ENCODE data around the gene MRS2. TPM values are rescaled to one million over a fixed set of nuclear protein-coding genes. Genes with fewer than 3 reads are reported as not detected.

MRS2 gene
- total RNA-seq, 1 donor from 2014 or later, result 27.0 TPM

DNA sequence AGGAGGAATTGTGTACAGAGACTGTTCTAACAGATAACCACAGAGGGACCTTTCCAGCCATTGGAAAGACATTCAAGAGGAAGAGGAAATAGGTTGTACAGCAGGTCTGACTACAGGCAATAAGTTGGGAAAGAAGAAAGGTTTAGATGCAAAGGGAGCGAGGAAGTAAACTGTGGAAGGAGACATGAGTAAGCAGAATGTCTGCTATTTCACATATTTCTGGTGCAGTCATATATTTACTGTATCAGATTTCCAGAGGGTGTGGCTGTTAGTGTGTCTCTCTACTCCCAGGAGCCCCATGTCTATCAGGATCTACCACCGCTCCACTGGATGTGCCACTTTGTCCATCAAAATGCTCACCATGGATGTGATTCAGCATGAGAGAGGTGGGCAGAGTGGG, 25.9 kb downstream of the MRS2 start:
- DNase-seq (ENCODE audit: low spot score), result no peak

DNA sequence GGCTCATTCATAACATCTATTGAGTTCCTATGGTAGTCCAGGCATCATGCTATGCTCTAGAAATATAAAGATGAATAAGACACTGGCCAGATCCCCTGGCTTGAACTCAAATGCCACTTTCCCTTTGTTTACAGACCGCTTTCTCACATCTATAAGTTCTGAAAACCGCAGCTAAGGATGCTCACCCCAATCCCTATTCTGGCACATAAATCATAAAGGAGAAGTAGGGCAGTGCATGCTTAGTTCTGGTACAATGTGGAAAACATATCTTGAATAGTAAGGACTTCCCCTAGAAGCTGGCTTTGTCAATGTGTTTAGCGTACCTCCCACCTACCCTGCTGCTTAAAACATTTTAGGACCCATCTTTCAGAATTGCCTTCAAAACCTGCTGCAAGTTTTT, 26.4 kb downstream of the MRS2 start:
- no peak for DNase-seq (ENCODE audit: low spot score)

DNA sequence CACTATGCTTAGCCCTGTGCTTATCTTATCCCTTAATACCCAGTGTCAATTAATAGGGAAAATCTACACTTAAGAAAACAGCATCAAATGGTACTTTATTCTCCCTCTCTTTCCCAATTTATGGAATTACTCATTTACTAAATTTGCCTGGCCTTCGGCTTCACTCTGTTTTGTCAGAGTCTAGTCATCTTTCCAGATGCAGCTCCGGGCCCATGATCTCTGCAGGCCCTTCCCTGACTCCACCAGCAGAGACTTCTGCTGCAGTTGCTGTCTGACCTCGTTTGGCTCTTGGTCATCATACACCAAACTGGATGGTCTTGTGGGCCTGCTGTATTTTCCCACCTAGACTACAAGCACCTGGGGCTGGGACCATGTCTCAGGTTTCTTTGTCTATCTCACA, 27.4 kb downstream of the MRS2 start:
- no peak for DNase-seq (ENCODE audit: low spot score)

DNA sequence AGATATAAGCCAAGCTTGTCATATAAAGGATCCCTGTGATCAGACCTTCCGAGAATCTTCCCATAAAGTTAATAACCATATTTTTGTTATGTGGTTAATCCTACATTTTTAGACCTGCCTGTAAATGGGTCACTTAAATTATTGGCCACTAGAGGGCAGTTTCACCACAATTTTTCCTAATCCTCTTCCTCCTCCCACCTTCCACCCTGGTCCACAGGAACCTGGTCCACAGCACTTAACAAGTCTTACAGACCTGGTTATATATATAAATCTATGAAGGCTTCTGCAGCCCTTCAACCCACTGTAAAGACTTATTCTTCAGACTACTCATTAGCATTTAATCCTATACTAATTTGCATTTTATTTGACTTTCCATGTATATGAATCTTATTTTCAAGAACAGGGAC, 28.3 kb downstream of the MRS2 start:
- DNase-seq (ENCODE audit: low spot score), result peak; percentile 26

DNA sequence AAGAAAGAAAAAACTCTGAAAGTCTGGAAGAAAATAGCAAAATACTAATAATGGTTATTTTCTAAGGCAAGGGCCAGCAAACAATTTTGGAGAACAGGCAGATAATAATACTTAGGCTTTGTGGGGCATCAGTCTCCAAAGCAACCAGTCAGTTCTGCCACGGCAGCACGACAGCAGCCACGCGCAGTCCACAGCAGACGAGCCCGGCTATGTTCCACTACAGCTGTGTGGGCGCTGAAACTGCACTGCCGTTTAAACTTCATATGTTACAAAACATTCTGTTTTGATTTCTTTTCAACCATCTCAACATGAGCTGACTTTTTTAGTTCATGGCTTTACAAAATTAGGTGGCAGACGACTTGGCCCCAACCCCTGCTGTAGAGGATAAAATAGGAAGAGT, 29.9 kb downstream of the MRS2 start:
- DNase-seq (ENCODE audit: low spot score), result no peak

DNA sequence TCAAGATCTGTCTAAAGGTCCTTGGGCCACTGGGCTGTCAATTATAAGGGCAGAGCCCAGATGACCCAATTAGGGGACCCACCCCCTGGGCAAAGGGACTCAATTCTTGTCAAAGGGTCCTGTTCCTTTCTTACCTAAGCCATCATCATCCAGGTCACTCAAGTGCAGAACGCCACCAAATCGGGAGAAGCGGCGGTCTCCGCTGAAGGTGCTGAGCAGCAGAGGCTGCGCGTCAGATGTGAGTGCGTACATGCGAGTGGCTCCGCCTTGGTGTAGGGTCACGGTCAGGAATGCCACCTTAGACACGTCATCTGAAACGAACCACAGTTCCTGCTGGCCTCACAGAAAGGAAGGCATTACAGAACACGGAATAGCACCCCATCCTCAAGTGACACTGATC, 34.2 kb downstream of the MRS2 start:
- no peak for DNase-seq (ENCODE audit: low spot score)

DNA sequence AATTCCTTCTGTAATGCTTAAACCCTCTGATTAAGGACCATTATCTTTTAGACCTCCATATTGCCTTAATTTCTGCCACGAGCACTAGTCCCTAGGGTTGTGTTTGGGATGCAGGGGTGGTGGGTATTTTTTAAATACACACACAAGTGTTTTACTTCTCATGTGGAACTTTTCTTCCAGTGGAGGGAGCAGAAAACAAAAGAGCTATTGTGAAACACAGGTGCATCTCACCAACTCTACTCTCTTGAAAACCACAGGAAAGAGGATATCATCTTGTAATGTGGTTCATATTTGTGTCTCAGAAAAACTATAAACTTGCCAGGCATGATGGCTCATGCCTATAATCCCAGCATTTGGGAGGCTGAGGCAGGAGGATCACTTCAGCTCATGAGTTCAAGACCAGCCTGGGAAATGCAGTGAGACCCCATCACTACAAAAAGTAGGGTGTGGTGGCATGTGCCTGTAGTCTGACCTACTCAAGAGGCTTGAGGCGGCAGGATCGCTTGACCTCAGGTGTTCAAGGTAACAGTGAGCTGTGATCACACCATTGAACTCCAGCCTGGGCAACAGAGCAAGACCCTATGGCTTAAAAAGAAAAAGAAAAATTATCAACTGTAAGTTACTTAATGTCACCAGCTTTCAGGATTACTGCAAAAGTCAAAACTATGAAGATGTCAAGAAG, 37.3 kb downstream of the MRS2 start:
- DNase-seq (ENCODE audit: low spot score), result no peak

DNA sequence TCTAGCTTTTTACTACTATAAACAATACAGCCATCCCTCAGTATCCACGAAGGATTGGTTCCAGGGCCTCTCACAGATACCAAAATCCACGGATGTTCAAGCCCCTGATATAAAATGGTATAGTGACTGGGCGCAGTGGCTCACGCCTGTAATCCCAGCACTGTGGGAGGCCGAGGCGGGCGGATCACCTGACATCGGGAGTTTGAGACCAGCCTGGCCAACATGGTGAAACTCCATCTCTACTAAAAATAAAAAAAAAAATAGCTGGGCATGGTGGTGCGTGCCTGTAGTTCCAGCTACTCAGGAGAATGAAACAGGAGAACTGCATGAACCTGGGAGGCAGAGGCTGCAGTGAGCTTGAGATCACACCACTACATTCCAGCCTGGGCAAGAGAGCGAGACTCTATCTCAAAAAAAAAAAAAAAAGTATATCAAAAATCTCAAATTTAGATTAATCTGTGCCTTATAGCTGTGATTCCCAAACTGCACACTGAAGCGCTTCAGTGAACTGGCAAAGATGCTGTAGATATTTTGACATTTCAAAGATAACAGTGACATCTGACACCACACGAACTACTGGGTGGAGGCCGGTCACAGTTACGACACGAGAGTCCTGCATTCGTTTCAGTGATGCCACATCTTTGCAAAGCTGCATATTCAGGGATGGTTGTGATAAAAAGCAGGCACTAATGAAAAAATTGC, 38.3 kb downstream of the MRS2 start:
- DNase-seq (ENCODE audit: low spot score), result peak; percentile 17

DNA sequence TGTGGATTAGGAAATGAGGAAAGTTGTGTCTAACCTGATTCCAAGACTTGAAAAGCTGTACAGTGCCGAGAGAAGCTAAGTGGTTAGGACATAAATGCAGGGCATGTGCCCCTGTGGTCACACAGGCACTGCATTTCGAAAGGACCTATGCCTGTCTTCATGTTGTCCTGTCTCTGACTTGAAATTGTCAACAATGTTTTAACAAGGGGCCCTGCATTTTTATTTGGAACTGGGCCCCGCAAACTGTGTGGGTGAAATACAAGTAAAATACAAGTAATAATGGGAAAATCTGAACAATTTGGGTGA, 38.8 kb downstream of the MRS2 start:
- no peak for DNase-seq (ENCODE audit: low spot score)

DNA sequence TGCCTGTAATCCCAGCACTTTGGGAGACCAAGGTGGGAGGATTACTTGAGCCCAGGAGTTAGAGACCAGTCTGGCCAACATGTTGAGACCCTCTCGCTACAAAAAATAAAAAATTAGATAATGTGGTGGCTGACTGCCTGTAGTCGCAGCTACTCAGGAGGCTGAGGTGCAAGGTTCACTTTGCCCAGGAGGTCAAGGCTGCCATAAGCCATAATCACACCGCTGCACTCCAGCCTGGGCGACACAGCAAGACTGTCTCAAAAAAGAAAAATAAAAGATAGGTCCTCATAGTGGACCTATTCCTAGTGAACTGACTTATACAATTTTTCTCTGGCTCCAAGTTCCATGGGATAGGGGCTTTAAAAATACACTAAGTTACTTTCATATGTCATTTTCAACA, 41.9 kb downstream of the MRS2 start:
- no peak for DNase-seq (ENCODE audit: low spot score)

DNA sequence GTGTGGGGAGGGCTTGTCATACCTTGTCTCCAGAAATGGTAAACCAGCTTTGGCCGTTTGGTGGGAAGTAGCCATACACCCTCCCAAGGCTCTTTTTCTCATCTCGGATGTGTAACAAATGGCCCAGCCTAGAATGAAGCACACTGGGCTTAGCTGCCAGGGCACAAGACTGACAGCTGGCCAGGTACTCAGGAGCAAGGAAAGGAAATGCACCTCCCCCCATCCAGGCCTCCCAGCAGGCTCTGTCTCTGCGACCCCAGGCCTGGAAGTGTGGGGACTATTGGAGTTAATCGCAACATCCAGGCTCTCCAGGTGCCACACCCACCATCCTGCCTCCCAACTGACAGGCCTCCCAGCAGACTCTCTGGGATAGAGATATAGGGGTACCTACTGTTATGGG, 43.0 kb downstream of the MRS2 start:
- DNase-seq (ENCODE audit: low spot score), result no peak

DNA sequence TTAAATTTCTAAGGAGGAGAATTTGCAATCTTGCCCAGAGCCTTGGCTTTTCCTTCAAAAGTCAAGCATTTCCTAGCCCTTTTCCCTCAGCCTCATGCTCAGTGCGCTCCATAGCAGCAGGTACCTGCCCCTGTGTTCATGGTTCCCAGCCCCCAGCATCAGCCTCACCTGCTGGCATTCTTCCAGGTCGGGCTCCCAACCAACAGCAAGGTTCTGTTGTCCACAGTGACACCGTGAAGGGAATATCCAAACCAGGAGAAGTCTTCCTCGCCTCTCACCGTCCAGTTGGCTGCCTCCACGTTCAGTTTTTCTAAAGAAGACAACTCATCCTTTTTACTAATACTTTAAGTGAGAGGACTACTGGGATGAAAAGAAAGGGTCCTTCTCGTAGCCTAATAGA, 43.9 kb downstream of the MRS2 start:
- no peak for DNase-seq (ENCODE audit: low spot score)

DNA sequence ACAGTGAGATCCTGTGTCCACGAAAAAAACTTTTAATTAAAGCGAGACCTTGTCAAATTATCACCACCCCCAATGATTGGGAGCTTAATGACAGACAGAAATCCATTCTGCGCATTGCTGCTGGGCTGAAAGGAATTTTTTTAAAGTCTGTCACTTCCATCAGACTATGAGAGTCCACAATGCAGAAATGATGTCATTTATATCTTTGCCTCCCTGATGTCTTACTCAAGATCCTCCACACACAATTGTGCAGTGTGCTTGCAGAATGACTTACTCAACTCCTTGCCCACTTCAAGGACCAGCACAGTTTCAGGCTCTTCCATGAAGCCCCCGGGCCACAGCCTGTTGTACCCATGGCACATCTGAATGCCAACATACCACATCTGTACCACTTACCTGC, 45.7 kb downstream of the MRS2 start:
- no peak for DNase-seq (ENCODE audit: low spot score)

DNA sequence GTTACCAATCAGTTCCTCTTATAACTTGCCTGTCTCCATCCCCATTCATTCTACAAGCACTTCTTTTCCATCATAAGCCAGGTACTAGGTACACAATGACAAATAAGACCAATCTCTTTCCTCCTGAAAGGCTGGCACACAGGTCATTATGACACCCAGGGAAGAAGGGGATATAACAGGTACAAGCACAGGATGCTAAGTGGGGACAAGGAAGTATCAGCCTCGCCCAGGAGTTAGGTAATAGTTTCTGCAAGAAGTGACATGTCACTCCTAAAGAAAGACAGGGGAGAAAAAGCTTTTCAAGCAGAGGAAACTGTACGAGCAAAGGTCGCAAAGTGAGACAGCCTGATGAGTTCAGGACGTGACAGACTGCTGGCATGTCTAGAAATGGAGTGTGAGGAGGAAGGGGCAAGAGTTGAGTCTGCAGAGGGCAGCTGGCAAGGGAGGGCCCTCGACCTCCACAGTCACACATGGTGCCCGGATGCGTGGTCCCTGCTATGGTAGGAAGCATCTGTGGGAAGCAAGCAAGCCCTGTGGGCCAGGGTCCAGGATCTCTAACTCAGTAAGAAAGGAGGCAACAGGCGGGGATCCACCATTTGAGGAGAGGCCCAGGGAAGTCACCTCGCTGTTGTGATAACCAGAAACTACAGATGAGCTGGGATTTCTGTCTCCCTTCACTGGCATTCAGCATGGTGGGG, 46.2 kb downstream of the MRS2 start:
- no peak for DNase-seq (ENCODE audit: low spot score)

DNA sequence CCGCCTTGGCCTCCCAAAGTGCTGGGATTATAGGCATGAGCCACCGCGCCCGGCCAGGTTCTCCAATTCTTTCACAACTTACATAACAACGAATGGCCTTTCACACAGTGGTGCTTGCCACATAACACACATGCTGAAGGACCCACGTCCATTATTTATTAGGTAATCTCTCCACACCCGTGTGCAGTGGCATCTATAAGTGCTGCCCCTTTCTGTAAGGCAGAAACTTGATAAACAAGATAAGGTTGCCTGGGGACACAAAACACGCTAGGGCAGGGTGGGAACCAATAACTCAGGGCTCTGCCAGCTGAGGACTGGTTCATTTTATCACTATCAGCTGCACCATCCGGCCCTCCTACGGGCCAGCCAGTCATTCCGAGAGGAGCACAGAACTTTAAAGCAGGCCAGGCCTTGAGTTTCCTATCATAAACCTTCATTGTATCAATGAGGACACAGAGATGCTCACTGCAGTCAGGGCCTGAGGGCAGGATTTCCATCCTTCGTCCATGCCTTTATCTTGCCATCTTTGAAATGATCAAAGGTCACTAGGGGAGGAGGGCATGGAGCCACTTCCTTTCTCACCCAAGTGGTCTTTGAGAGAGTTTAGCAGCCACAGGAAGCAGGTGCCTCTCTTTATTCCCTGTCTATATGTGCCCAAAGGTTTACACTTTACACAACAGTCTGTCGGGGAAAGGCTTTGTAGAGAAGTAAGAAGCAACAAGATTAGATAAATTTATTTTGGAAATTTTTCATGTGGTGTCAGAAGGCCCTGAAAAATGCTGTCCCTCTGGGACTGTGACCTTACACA, 49.0 kb downstream of the MRS2 start:
- DNase-seq (ENCODE audit: low spot score), result peak; percentile 7

DNA sequence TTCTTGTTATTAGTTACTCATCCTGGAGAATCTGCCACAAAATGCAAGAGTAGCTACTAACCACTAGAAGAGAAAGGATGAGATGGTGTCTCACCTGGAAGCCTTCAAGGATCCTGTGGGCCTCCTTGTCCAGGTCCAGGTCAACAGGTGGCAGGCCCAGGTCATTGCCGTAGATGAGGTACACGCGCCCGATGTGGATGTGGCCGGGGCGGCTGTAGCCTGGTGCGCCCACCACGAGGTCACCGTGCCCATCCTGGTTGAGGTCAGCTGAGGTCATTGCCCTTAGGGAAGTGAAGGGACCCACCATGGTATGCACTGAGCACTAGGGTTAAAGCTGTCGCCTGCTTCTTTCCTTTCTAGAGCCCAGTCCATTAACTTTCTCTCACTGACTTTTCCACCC, 51.2 kb downstream of the MRS2 start:
- no peak for DNase-seq (ENCODE audit: low spot score)

DNA sequence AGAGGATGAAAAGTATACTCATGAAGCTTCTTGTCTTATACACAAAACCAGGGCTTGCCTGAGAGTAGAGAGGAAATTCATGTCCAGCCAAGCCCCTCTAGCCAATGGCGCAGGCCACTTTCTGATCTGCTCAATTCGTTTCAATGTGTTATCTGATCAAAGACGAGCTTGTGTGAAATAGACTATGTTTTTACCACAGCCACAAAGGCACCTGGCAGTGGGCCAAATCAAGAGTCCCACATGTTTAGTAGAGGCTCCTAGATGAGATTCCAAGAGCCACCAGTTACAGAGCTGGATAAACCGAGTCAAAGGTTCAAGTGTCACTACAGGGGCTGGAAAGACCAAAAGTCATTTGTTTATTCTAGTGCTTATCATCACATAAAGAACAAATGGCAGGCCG, 51.7 kb downstream of the MRS2 start:
- no peak for DNase-seq (ENCODE audit: low spot score)

DNA sequence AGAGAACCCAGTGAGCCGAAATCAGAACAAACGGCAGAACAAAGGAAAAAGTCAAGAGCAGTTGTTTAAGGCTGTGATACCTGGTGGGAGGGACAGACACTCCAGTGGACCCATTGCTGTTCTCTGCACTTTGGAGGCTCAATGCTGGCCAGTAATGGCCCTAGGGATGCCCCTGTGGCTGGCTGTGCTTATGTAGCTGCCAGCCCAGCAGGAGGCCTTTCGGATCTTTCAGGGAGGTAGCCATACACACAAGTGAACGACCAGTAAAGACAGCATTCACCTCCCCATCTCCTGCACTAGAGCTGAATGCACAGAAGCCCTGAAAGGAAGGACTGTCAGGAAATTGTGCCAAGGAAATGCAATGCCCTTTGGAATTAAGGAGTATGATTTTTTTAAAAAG, 52.3 kb downstream of the MRS2 start:
- DNase-seq (ENCODE audit: low spot score), result no peak

DNA sequence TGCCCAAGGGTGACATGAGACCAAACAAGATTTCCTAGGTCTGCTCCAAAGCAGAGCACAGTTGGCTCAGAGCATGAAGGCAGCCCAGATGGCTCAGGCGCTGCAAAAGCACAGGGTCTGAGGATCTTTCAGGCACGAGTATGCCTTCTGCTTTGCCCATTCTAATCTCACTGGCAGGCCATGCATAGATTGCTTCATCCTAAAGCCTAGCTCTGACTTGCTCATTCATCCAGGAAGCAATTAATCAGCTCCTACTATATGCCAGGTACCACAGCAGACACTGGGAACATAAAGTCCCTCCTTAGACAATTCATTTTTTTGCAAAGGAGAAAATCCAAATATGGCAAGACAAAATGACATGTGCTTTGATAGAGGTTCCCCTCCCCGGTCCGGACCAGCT, 55.4 kb downstream of the MRS2 start:
- DNase-seq (ENCODE audit: low spot score), result no peak

DNA sequence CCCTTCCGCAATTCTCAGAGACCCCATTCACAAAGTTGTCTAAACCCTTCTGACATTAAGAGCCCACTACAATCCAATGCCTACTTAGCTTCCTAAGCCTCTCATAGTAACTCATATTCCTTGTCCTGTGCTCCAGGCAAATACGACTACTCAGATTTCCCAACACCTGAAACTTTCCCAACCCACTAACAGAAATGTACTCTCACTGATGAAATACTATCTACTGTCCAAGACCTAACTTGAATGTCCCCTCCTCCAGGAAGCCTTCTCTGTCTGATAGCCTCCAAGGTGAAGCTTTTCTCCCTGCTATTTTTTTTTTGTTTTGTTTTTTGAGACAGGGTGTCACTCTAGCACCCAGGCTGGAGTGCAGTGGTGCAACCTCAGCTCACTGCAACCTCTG, 56.2 kb downstream of the MRS2 start:
- no peak for DNase-seq (ENCODE audit: low spot score)

DNA sequence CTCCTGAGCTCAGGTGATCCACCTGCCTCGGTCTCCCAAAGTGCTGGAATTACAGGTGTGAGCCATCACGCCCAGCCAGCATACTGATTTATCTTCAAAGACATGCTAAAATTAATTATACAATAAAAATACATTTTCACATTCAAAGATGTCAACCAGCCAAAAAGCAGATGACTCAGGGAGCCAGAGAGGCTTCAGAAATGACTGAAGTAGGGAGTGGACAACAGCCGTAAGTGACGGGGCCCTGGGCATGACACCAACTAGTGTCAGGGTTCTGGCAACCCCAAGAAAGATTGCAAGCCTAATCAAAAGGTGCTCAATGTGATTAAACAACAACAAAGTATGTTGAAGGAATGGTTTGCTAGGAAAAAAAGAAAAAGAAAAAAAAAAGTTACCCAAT, 58.2 kb downstream of the MRS2 start:
- DNase-seq (ENCODE audit: low spot score), result no peak

DNA sequence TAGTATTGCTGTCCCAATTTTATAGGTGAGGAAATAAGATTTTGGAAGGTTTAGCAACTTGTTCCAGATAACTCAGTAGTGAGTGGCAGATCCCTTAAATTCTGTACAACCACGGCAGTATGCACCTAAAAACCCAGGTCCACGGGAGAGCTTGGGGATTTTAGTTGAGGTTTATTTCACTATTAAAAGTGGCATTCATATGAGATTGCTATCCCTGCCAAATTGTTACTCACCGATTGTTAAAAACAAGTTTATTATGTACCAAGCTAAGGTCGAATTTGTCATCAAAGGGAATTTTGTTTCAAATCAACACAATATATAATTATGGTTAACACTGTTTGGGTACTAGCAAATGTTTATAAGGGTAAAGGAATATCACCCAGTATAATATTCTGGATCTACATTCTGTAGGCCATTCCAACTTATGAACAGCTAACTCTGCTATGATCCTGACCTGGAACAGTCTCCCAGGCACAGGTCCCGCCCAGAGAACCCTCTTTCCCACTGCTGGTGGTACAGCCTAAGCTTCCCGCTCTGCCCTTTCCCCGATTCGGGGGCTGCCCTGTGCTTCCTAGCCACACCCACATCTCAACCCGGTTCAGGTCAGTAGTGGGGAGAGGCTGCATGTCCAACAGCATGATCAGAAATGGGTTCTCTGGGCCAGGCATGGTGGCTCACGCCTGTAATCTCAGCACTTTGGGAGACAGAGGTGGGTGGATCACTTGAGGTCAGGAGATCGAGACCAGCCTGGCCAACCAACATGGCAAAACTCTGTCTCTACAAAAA, 61.7 kb downstream of the MRS2 start:
- no peak for DNase-seq (ENCODE audit: low spot score)
